MCF 10A (cell line): ENCODE measurements around the gene NAV1. TPM values are rescaled to one million over a fixed set of nuclear protein-coding genes. Genes with fewer than 3 reads are reported as not detected.

Experiments
- BruUV-seq: library from RNA; stranded (reverse); fragments of 400-500 nt; replicated peaks from 2 replicates; lab custom pipeline; 2021; lab: Mats Ljungman, UMichigan
- CTCF ChIA-PET: fragments of 300-600 bp; sonication (Branson Sonifier 250); formaldehyde crosslinking; extraction: SDS; loops from one replicate; lab custom pipeline; 2021; ENCODE audit warnings: antibody characterized with exemption, inconsistent platforms; lab: Yijun Ruan, JAX
- POLR2A ChIA-PET: fragments of 300-600, 350-650 bp; sonication (Branson Sonifier 250); formaldehyde crosslinking; extraction: SDS; loops from one replicate; lab custom pipeline; 2020; ENCODE audit warnings: antibody characterized with exemption, inconsistent platforms; lab: Yijun Ruan, JAX
- DNase-seq: peaks from one replicate; pipeline ENCODE4 v3.0.0-alpha.2; 2018; ENCODE audit not compliant: unreplicated experiment
- H3K27ac Mint-ChIP-seq: one replicate; pipeline ENCODE4 v1.8.0; 2022; ENCODE audit warnings: mild to moderate bottlenecking, low read depth, mixed read lengths; ENCODE audit not compliant: unreplicated experiment
- H3K27me3 Mint-ChIP-seq: one replicate; pipeline ENCODE4 v1.8.0; 2022; ENCODE audit warnings: mixed read lengths; ENCODE audit not compliant: insufficient read depth, unreplicated experiment
- H3K36me3 Mint-ChIP-seq: one replicate; pipeline ENCODE4 v1.8.0; 2022; ENCODE audit warnings: mild to moderate bottlenecking, moderate library complexity, mixed read lengths; ENCODE audit not compliant: insufficient read depth, unreplicated experiment
- H3K4me1 Mint-ChIP-seq: one replicate; pipeline ENCODE4 v1.8.0; 2022; ENCODE audit warnings: mixed read lengths; ENCODE audit not compliant: insufficient read depth, unreplicated experiment
- H3K4me3 Mint-ChIP-seq: one replicate; pipeline ENCODE4 v1.8.0; 2022; ENCODE audit warnings: mild to moderate bottlenecking, moderate library complexity, mixed read lengths; ENCODE audit not compliant: unreplicated experiment
- H3K9me3 Mint-ChIP-seq: one replicate; pipeline ENCODE4 v1.8.0; 2022; ENCODE audit warnings: mixed read lengths; ENCODE audit not compliant: unreplicated experiment
- intact Hi-C: fragments of 100-400 bp; cut with micrococcal nuclease; formaldehyde crosslinking; loops from 2 replicates; pipeline ENCODE4 v1.14.1; 2022
- total RNA-seq: library from RNA; stranded (reverse); gene quantifications from 2 replicates; pipeline ENCODE4 v1.2.3, GENCODE V29; 2022
- TF ChIP-seq, protein P1 (sequence below): fragments of 200-600 bp; IDR thresholded peaks from one replicate; pipeline ENCODE4 v1.8.0; 2022; ENCODE audit warnings: antibody characterized with exemption, mild to moderate bottlenecking; ENCODE audit not compliant: unreplicated experiment

Gene NAV1
- total RNA-seq, 1 experiment from 2014 or later: 34.9 TPM

DNA sequence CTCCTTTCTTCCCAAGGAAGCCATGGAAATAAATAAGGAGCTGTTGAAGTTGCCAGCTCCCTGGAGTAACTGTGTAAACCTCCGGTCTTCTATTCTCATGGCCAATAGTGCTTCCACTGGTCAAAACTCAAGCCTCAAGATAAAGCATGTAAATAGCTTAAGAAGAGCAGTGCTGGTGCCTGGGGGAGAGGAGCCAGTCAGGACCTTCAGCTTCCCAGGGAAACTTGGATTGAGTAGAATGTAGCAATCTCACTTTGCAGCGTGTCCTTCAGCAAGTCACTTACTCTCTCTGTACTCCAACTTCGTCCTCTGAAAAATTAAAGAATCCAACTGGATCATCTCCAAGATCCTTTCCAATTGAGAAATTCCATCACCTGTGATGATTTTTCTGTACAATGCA is 44.7 kb downstream of the NAV1 start:
- Mint-ChIP-seq H3K27ac (no peak overlapping the region), H3K36me3 (no peaks in the 10 kb centered on the region), H3K4me1 (peaks cover 28% of the 10 kb centered on the region), H3K27me3 (peaks cover 12% of the 10 kb centered on the region), H3K9me3 (no peaks in the 10 kb centered on the region), H3K4me3 (no peak overlapping the region)
- POLR2A ChIA-PET: interaction anchor here (3.6 kb wide), 1 partner anchor 11 kb away, joined by 13 read pairs; no protein-coding TSS in a partner anchor
- CTCF ChIA-PET: interaction anchor here (0.5 to 7.3 kb wide), 8 partner anchors 24 to 294 kb away, joined by 3 to 66 read pairs (median 7); no protein-coding TSS in a partner anchor
- TF ChIP-seq, protein P1, sequence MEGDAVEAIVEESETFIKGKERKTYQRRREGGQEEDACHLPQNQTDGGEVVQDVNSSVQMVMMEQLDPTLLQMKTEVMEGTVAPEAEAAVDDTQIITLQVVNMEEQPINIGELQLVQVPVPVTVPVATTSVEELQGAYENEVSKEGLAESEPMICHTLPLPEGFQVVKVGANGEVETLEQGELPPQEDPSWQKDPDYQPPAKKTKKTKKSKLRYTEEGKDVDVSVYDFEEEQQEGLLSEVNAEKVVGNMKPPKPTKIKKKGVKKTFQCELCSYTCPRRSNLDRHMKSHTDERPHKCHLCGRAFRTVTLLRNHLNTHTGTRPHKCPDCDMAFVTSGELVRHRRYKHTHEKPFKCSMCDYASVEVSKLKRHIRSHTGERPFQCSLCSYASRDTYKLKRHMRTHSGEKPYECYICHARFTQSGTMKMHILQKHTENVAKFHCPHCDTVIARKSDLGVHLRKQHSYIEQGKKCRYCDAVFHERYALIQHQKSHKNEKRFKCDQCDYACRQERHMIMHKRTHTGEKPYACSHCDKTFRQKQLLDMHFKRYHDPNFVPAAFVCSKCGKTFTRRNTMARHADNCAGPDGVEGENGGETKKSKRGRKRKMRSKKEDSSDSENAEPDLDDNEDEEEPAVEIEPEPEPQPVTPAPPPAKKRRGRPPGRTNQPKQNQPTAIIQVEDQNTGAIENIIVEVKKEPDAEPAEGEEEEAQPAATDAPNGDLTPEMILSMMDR: no peak
- intact Hi-C loops: no loop called here
- BruUV-seq: no TSS peak
- no peak for DNase-seq

DNA sequence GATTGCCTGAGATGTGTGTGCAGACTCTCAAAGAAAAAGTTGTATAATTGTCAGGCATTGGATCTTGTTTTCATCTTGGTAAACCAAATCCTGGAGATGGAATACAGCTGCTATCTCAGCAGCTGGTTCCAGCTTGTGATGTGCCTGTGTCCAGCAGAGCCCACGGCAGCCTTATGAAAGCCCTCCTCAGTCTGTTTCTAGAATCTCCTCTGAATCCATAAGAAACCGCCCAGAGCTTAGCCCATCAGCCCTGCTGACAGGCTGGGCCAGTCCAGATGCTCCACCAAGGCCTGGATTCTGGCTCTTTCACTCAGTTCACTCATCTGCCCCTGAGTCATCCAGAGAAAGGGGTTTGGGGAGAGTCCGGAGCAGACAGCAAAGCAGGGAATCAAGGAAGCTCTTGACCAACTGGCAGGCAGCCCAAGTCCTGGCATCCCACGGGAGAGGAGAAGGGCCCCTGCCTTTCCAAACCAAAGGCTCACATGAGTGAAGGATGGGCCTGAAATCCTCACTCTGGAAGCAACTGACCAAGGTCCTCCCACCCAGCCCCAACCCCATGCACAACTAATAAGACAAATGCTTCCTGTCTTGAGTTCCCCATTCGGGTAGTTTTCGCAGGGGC is 45.7 kb downstream of the NAV1 start:
- CTCF ChIA-PET: interaction anchor here (0.7 to 7.3 kb wide), 3 partner anchors 25 to 1134 kb away, joined by 3 to 66 read pairs (median 39); no protein-coding TSS in a partner anchor
- intact Hi-C loops: no loop called here
- no peaks in the 10 kb centered on the region for H3K36me3 Mint-ChIP-seq
- H3K4me3 Mint-ChIP-seq: no peak overlapping the region
- no peak overlapping the region for H3K27ac Mint-ChIP-seq
- H3K4me1 Mint-ChIP-seq: peaks cover 28% of the 10 kb centered on the region
- no TSS peak for BruUV-seq
- TF ChIP-seq, protein P1: no peak
- DNase-seq: peak; percentile 35
- peaks cover 12% of the 10 kb centered on the region for H3K27me3 Mint-ChIP-seq
- no peaks in the 10 kb centered on the region for H3K9me3 Mint-ChIP-seq
- POLR2A ChIA-PET: interaction anchor here (0.6 to 3.6 kb wide), 3 partner anchors 10 to 1127 kb away, joined by 3 to 13 read pairs (median 4); no protein-coding TSS in a partner anchor

- H3K4me3 Mint-ChIP-seq: no peak overlapping the region
- DNase-seq: peak; percentile 21
- peaks cover 28% of the 10 kb centered on the region for H3K4me1 Mint-ChIP-seq
- TF ChIP-seq, protein P1: no peak
- BruUV-seq: no TSS peak
- ChIA-PET CTCF (interaction anchor here (0.6 to 7.3 kb wide), 3 partner anchors 25 to 1414 kb away, joined by 4 to 66 read pairs (median 39); no protein-coding TSS in a partner anchor), POLR2A (interaction anchor here (0.6 to 3.6 kb wide), 3 partner anchors 9 to 994 kb away, joined by 3 to 13 read pairs (median 4); no protein-coding TSS in a partner anchor)
- intact Hi-C loops: no loop called here
- H3K27ac Mint-ChIP-seq: no peak overlapping the region
- H3K36me3 Mint-ChIP-seq: no peaks in the 10 kb centered on the region
- peaks cover 12% of the 10 kb centered on the region for H3K27me3 Mint-ChIP-seq
- H3K9me3 Mint-ChIP-seq: no peaks in the 10 kb centered on the region
Observed at GRCh38 chr1:201585093-201585483, 46.2 kb downstream of the NAV1 start.

DNA sequence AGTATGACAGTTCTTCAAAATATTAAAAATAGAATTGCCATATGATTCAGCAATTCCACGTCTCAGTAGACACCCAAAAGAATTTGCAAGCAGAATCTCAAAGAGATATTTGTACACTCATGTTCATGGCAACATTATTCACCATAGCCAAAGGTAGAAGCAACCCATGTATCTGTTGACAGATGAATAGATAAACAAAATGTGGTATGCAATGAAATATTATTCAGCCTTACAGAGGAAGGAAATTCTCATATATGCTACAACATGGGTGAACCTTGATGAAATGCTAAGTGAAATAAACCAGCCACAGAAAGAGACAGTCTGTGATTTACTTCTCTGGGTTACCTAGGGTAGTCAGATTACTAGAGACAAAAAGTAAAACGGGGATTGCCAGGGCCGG is 47.0 kb downstream of the NAV1 start:
- Mint-ChIP-seq H3K4me3 (no peak overlapping the region), H3K36me3 (no peaks in the 10 kb centered on the region), H3K27ac (no peak overlapping the region), H3K9me3 (no peaks in the 10 kb centered on the region), H3K27me3 (peaks cover 13% of the 10 kb centered on the region), H3K4me1 (peaks cover 34% of the 10 kb centered on the region)
- ChIA-PET CTCF (interaction anchor here (0.6 to 6.7 kb wide), 2 partner anchors 118 to 1413 kb away, joined by 4 to 39 read pairs; no protein-coding TSS in a partner anchor), POLR2A (no interaction called here)
- TF ChIP-seq, protein P1: no peak
- no peak for DNase-seq
- intact Hi-C loops: no loop called here
- BruUV-seq: no TSS peak
